K562 (cell line): Measurements from ENCODE around the gene MCEMP1. TPM values are rescaled to one million over a fixed set of nuclear protein-coding genes. Genes with fewer than 3 reads are reported as not detected.
A peak's percentile ranks its signal among the peaks of the same experiment; 100 is the strongest.

Source experiments
- ARID3B ChIP-seq: fragments of 250-450 bp; sonication (Bioruptor Pico); IDR thresholded peaks from 2 replicates; pipeline ENCODE4 v1.4.0; 2020; ENCODE audit warnings: borderline replicate concordance
- CBX5 ChIP-seq: IDR thresholded peaks from 2 replicates; pipeline ENCODE4 v1.6.1; 2014; ENCODE audit warnings: low read depth, borderline replicate concordance
- EWSR1 ChIP-seq: fragments of 450-650 bp; IDR thresholded peaks from 2 replicates; pipeline ENCODE4 v1.6.1; 2018; ENCODE audit warnings: borderline replicate concordance, mild to moderate bottlenecking, low read depth, moderate library complexity; ENCODE audit not compliant: partially characterized antibody
- FOXA1 ChIP-seq: fragments of 450-650 bp; IDR thresholded peaks from 2 replicates; pipeline ENCODE4 v1.6.1; 2016; ENCODE audit warnings: mild to moderate bottlenecking, borderline replicate concordance
- HDAC3 ChIP-seq: fragments of 450-650 bp; IDR thresholded peaks from 2 replicates; pipeline ENCODE4 v1.6.1; 2018; ENCODE audit warnings: borderline replicate concordance, mild to moderate bottlenecking, moderate library complexity; ENCODE audit not compliant: partially characterized antibody
- HMBOX1 ChIP-seq: sonication (generic); IDR thresholded peaks from 2 replicates; pipeline ENCODE4 v1.6.1; 2016
- ILK ChIP-seq: fragments of 450-650 bp; IDR thresholded peaks from 2 replicates; pipeline ENCODE4 v1.6.1; 2016; ENCODE audit warnings: missing genetic modification characterization, low read depth, mild to moderate bottlenecking, missing compliant biosample characterization, moderate library complexity, borderline replicate concordance
- KDM1A ChIP-seq, 2 experiments: fragments of 450-650 bp; IDR thresholded peaks; 2 replicates each; pipeline ENCODE4 v1.6.1; 2016; ENCODE audit warnings: mild to moderate bottlenecking in 2 of 2
- MAFG ChIP-seq: fragments of 450-650 bp; conservative IDR thresholded peaks from 2 replicates; pipeline ENCODE4 v1.6.1; 2016; ENCODE audit warnings: missing genetic modification characterization, missing compliant biosample characterization
- NR0B1 ChIP-seq: fragments of 450-650 bp; IDR thresholded peaks from one replicate; pipeline ENCODE4 v1.6.1; 2018; ENCODE audit warnings: mild to moderate bottlenecking, moderate library complexity; ENCODE audit not compliant: partially characterized antibody
- SMAD2 ChIP-seq: fragments of 150-350 bp; IDR thresholded peaks from 2 replicates; pipeline ENCODE4 v1.6.1; 2014; ENCODE audit warnings: low read depth, mild to moderate bottlenecking, low read length
- SMARCA5 ChIP-seq: fragments of 450-650 bp; IDR thresholded peaks from 2 replicates; pipeline ENCODE4 v1.6.1; 2016
- TRIM28 ChIP-seq: fragments of 450-650 bp; IDR thresholded peaks from 2 replicates; pipeline ENCODE4 v1.6.1; 2017
- U2AF2 ChIP-seq: fragments of 200-400 bp; formaldehyde crosslinking; optimal IDR thresholded peaks from 2 replicates; pipeline ENCODE3; 2017; ENCODE audit warnings: low read depth, mild to moderate bottlenecking, low read length
- ZBED1 ChIP-seq: IDR thresholded peaks from 2 replicates; pipeline ENCODE4 v1.6.1; 2014
- ZNF395 ChIP-seq: fragments of 200-800 bp; sonication (Bioruptor generic); IDR thresholded peaks from 2 replicates; pipeline ENCODE4 v1.6.1; 2017; ENCODE audit warnings: missing genetic modification characterization, missing compliant biosample characterization
- polyA plus RNA-seq, 8 experiments: library from polyadenylated mRNA; depleted of rRNA in 4 of 8; stranded (reverse) in 5 of 8; unstranded in 3 of 8; fragments of >200 nt; fragmentation: Nextera tagmentation in 2 of 8; fragmentation: Illumina TruSeq in 1 of 8; extraction: Ambion mirVana in 2 of 8; extraction: Trizol in 1 of 8; gene quantifications; 2 replicates each; pipeline versions ENCODE4 v1.2.1 to v1.2.3, GENCODE V29; 2011 to 2014; ENCODE audit warnings: inconsistent platforms in 1 of 8, missing spikeins in 1 of 8
- total RNA-seq, 7 experiments: library from RNA; depleted of rRNA in 6 of 7; stranded (reverse); fragments of >200 nt in 6 of 7; fragmentation: Illumina TruSeq in 2 of 7; extraction: Trizol in 2 of 7; gene quantifications; 2 replicates each; pipeline versions ENCODE4 v1.2.1 to v1.2.3, GENCODE V29; 2011 to 2021; ENCODE audit warnings: low replicate concordance in 1 of 7
- TF ChIP-seq, protein P1 (sequence below): fragments of 450-650 bp; formaldehyde crosslinking; conservative IDR thresholded peaks from 2 replicates; pipeline ENCODE4 v1.4.0; 2022; ENCODE audit warnings: mild to moderate bottlenecking, missing genetic modification characterization
- TF ChIP-seq, protein P2 (sequence below): fragments of 450-650 bp; IDR thresholded peaks from 2 replicates; pipeline ENCODE4 v1.6.1; 2018; ENCODE audit not compliant: partially characterized antibody

The MCEMP1 gene
- total and polyA plus RNA-seq, 9 of the 15 experiments (the other 6 are each of a cell fraction or from before 2014, with no cell fraction given): 0.11 to 1.8 (median 0.51) TPM

GRCh38 chr19:7629347-7630054 is 47.4 kb upstream of the MCEMP1 start, which contains the start of the genes PET100 and XAB2 (continued):
- TF ChIP-seq ARID3B (CRISPR knock-in tag) (no peak), HMBOX1 (no peak), MAFG (tag) (no peak), EWSR1 (no peak), KDM1A (IDR thresholded peaks at IDR 0.05) (no peak), ILK (tag) (no peak), U2AF2 (no peak), ZNF395 (CRISPR knock-in tag) (no peak), ZBED1 (no peak), SMARCA5 (no peak), NR0B1 (no peak), FOXA1 (no peak), TRIM28 (no peak), SMAD2 (no peak), HDAC3 (no peak), CBX5 (no peak)
- TF ChIP-seq, protein P1, sequence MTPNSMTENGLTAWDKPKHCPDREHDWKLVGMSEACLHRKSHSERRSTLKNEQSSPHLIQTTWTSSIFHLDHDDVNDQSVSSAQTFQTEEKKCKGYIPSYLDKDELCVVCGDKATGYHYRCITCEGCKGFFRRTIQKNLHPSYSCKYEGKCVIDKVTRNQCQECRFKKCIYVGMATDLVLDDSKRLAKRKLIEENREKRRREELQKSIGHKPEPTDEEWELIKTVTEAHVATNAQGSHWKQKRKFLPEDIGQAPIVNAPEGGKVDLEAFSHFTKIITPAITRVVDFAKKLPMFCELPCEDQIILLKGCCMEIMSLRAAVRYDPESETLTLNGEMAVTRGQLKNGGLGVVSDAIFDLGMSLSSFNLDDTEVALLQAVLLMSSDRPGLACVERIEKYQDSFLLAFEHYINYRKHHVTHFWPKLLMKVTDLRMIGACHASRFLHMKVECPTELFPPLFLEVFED (CRISPR knock-in tag): no peak
- TF ChIP-seq, protein P2, sequence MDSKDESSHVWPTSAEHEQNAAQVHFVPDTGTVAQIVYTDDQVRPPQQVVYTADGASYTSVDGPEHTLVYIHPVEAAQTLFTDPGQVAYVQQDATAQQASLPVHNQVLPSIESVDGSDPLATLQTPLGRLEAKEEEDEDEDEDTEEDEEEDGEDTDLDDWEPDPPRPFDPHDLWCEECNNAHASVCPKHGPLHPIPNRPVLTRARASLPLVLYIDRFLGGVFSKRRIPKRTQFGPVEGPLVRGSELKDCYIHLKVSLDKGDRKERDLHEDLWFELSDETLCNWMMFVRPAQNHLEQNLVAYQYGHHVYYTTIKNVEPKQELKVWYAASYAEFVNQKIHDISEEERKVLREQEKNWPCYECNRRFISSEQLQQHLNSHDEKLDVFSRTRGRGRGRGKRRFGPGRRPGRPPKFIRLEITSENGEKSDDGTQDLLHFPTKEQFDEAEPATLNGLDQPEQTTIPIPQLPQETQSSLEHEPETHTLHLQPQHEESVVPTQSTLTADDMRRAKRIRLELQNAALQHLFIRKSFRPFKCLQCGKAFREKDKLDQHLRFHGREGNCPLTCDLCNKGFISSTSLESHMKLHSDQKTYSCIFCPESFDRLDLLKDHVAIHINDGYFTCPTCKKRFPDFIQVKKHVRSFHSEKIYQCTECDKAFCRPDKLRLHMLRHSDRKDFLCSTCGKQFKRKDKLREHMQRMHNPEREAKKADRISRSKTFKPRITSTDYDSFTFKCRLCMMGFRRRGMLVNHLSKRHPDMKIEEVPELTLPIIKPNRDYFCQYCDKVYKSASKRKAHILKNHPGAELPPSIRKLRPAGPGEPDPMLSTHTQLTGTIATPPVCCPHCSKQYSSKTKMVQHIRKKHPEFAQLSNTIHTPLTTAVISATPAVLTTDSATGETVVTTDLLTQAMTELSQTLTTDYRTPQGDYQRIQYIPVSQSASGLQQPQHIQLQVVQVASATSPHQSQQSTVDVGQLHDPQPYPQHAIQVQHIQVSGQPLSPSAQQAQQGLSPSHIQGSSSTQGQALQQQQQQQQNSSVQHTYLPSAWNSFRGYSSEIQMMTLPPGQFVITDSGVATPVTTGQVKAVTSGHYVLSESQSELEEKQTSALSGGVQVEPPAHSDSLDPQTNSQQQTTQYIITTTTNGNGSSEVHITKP: peak; percentile 43
